ENCODE results near the gene BZW1.

Gene BZW1

DNA sequence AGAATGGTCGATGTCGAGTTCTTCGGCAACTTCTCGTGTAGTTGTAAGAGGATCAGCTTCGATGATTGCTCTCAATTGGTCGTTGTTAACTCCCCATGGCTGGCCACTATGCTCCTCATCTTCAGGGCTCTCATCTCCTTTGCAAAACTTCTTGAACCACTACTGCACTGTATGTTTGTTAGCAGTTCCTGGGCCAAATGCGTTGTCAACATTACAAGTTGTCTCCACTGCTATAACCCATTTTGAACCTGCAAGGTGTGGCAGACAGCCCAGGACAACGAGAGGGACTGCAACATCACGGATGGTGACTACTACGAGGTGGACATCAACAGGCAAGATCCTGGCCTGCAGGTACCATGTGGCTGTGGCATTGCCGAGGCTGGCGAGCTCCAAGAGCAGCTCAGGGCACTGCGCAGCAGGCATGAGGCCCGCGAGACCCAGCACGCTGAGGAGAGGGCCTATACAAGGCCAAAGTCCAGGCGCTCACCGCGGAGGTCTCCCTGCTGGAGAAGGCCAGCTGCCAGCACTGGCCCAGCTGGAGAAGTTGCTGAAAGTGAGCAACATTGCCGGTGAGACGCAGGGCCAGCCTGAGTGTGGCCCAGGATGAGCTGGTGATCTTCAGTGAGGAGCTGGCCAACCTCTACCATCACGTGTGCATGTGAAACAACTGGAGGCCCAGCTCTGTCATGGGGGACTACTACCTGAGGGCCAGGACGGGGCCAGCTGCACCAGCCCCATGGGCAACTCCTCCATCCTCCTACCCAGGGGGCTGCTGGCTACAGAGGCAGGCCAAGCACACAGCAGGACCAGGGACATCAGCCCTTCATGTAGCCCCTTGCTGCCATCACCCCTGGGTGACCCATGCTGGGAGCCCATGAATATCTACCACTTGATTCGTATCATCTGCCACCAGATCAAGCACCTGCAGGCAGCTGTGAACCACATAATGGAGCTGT is 32.6 kb downstream of the BZW1 start:
- DNase-seq: no peak

DNA sequence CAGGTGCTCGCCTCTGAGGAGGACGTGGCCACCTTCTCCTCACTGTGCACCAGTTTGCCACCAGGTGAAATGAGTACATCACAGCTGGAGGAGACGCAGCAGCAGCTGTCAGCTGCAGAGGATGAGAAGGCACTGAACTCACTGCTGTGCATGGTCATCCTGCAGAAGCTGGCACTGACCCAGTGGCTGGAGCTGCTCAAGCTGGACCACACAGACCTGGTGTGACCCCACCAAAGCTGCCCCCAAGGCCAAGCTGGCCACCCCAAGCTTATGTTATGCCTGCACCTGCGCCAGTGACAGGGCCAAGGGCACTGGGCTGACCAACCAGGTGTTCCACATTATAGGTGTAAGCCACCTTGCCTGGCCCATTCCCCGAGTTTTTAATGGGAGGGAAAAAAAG is 33.5 kb downstream of the BZW1 start:
- DNase-seq: no peak

DNA sequence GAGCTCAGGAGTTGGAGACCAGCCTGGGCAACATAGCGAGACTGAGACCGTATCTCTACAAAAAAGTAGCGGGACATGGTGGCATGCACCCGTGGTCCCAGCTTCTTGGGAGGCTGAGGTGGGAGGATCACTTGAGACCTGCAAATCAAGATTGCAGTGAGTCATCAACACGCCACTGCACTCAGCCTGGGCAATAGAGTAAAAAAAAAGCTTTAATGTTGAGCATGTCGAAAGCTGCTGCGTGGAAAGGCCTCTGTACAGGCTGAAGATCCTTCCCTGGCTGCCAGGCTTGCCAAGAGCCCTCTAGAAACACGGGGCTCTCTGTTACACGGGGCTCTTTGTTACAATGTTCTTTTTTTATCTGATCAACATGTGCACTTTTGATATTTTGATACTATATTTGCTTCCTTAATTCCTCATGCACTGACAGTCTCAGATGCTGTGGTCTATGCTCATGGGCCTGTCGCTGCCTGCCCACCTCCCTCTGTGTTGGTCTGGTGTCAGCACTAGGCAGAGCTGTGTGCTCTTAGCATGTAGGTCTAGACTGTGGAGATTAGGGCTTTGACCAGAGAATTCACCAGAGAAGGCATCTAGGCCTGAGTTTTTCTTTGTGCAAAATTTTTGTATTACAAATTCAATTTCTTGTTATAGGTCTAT is 34.1 kb downstream of the BZW1 start:
- DNase-seq: no peak

DNA sequence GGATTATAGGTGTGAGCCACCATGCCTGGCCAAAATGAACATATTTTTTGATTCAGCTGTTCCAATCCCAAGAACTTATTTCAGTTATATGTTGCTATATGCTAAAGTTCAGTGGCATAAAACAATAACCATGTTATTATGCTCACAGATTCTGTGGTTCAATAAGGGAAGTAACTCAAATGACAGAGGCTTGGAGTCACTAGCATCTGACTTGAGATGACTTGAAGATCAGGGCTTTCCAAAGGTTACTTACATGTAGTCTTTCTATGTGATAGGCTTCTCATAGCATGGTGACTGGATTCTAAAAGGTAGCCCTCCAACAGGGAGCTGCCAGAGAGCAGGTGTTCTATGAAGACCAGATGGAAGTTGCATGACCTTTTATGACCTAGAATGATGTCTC is 35.6 kb downstream of the BZW1 start:
- DNase-seq: no peak

DNA sequence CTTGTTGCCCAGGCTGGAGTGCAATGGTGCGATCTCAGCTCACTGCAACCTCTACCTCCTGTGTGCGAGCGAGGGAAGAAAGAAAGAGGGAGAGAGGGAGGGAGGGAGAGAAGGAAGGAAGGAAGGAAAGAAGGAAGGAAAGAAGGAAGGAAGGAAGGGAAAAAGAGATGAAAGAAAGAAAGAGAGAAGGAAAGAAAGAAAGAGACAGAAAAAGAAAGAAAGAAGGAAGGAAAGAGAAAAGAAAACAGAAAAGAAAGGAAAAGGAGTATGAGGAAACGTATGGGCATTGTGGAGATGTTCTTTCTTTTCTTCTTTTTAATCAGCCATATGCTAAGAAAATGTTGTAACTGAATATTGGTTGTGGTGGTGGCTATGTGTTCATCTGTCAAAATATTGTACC is 36.2 kb downstream of the BZW1 start:
- no peak for DNase-seq

DNA sequence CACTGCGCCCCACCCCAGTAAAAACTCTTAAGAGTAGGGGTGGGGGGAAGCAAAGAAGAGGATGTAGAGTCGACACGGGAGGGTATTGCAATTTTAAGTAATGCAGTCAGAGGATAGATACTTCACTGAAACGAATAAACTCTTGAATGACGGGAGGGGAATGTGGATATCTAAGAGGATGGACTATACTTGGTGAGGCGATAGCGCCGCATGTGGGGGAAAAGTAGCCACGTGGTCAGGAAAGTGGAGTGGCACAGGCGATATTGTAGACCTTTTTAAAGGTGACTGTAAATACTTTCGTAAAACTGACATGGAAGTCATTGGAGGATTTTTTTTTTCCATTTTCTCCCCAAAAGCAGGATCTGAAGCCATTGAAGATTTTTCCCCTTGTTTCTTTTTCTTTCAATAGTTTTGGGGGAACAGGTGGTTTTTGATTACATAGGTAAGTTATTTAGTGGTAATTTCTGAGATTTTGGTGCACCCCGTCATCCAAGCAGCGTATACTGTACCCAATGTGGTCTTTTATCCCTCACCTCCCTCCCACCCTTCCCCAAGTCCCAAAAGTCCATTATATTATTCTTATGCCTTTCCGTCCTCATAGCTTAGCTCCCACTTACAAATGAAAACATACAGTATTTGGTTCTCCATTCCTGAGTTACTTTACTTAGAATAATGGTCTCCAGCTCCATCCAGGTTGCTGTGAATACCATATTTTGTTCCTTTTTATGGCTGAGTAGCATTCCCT is 39.0 kb downstream of the BZW1 start:
- no peak for DNase-seq

DNA sequence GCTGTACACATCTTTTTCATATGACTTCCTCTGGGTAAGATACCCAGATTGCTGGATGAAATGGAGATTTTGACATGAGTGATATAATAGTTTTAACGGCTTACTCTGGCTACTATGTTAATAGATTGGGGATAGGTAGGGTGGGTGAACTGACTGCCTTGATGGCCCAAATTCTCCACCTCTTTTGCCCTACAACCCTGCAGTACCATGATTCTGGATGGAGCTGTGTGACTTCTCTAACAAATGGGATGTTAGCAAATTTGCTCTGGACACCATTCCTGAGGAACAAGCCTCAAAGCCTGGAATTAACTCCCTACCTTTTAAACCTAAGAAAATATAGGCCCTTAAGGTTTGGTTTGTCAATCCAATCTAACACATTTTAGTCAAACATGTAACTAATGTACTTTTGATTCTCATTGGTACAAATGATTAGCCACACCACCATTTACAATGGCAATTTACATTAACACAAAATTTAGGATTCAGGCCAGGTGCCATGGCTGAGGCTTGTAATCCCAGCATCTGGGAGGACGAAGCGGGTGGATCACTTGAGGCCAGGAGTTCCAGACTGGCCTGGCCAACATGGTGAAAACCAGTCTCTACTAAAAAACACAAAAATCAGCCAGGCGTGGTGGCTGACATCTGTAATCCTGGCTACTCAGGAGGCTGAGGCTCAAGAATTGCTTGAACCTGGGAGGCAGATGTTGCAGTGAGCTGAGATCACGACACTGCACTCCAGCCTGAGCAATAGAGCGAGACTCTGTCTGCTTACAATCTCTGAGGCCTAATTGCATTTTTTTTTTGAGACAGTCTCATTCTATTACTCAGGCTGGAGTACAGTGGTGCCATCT is 39.9 kb downstream of the BZW1 start:
- DNase-seq: no peak

DNA sequence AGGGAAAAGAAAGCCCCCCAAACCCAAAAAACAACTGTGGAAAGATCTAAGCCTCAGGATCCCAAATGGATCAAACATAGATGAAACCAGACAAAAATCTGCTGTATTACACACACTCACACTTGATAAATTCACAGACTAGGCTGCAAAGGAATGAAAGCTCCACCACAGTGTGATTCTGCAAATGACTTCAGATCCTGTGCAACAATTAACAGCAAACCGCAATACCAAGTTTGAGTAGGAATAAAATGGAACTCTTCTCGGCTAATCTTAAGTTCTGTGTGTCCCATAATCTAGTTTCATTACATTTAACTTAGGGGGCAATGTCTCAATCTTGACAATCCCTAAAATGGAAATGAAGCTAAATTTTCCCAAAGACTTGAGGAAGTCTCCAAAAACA is 40.9 kb downstream of the BZW1 start:
- DNase-seq: no peak

DNA sequence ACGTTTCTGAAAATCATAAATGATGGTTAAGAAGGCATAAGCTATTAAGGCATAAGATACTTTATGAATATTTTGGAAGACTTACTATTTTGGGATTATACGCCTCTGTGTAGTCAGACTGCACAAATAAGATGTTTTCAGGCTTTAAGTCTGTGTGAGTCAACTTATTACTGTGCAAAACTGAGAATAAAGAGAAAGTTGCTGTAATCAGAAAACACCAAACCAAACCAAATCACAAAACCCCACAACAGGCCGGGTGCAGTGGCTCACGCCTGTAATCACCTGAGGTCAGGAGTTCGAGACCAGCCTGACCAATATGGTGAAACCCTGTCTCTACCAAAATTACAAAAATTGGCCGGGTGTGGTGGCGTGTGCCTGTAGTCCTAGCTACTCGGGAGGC is 45.1 kb downstream of the BZW1 start:
- DNase-seq: no peak

DNA sequence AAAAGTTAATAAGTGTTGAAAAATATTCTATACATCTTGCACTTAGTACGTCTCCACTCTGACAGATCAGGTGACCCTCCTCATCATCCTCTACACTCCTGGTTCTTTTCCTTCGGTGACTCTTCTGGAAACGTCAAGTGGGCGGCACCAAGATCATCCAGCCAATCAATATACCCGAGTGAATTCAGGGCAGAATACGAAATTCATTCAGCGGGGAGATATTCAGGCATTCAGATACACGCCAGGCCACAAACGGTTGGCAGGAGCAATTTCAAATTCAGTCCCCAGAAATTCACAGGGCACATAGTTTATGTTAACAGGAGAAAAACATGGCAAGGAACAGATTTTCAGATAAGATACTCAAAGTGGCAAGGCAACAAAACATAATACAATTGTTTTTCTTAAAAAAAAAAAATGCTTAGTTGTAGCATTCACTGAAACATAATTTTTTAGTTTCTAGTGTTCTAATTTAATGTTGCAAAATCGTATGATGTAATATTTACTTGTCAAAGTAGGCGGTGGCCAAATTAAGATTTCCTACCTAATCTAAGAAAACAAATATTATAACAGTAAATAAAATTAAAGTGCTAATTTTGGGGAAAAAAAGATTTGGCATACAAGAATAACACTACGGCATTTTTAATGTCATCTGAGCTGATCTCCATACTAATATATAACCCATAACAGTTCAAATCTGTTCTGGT is 48.5 kb downstream of the BZW1 start:
- peak; percentile 8 for DNase-seq

DNA sequence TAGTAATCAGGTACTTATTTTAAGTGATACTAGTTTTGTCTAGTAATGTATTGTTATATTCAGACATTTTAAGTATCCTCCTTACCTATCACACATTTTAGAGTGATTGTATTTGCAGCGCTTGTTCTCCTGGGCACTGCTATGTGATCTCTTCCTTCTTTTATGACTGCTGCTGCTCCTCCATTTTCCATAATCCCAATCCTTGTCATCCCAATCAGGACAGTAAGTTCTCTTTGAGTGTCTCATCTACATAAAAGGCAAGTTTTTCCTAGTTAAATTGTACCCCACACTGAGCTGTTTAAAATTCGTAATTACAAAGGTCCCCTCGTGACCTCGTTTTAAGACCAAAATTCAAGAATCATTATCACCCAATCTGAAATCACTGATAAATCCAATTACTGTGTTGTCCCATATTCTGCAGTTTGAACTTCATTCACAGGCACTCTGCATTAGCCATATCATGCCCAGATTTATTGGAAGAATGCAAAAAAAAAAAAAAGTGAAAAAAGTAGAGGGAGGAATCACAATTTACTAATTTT is 50.0 kb downstream of the BZW1 start:
- no peak for DNase-seq

DNA sequence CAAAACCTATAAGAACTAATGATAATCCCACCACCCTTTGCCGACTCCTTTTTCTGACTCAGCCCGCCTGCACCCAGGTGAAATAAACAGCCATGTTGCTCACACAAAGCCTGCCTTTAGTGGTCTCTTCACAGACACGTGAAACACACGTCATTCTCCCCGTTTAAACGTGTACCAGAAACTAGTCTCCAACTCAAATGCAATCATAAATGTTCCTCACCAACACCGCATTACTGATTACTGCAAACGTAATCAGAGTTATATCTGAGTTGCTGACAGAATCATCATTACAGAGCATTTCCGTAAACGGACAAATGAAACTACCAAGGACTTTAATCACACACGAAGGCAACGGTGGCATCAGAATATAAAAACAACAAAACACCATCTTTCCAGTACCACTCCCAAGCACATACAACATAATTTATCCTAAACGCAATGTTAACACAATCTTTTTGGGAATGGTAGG is 50.9 kb downstream of the BZW1 start:
- peak; percentile 49 for DNase-seq

DNA sequence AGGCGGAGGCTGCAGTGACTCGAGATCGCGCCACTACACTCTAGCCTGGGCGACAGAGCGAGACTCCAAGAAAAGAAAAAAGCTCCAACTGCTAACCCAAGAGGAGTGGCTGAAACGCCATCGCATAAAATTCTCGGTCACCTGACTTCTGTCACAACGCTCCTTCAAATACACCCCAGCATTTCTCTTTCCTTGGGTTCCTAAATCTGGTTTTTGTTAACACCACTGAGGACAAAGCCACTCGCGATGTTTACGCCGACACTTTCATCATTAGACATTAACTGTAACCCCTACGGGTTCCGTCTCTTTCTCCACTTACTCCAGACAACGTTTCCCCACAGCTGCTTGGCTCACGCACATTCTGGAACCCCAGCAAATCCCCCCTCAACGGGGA is 52.1 kb downstream of the BZW1 start:
- DNase-seq: peak; percentile 48

DNA sequence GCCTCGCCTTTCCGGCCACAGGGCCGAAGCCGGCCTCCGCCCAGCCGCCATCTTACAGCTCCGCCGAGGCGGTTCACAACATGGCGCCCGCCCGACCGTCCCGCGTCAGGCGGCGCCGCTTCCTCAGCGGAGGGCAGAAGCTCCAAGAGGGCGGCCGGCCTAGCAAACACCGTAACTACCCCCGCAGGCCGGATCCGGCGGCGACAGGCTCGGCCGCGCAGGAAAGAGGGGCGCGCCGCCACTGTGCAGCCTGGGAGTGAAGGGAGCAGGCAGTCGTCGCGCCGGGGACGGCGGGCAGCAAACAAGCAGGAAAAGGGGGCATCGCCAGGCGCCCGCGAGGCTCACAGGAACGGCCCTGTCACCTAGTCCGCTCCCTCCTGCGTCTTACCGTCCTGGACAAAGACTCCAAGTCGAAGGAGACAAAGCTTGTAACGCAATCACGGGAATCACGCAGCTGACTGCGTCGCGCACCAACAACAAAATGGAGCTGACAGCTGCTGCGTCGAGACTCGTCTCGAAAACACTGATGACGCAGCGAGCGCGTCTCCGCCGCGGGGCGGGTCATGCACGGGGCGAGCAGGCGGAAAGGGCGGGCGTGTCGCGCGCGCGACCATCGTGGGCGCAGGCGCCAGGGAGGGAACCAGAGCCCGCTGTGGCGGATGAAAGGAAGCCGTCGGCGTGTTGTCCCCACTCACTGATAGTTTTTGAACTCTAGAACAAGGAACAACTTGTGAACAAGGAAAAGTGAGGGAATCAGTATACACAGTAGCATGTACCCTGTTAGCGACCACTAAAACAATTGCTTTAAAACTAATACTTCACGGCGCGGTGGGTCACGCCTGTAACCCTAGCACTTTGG is 52.7 kb downstream of the BZW1 start, which contains the start of gene CLK1:
CLK1 (minus strand) TSS at position 483 of the 859 bp plus-strand sequence. CDS start 2,796 bp downstream, outside the sequence.
- peak; percentile 62 for DNase-seq

DNA sequence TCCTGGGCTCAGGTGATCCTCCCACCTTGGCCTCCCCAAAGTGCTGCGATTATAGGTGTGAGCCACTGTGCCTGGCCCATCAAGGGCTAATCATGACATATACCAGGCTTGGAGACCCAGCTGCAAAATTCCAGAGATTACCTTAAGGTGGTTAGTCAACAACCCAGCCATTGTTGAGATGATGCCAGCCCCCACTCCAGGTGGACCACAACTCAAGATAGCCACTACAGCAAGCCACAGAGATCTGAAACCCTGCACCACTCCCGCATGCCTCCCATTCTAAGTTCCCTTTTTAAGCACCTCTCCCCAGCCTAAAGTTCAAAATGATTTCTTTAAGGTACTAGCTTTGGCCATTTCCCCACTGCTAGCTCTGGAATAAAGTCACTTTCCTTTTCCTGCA is 57.3 kb downstream of the BZW1 start:
- no peak for DNase-seq

DNA sequence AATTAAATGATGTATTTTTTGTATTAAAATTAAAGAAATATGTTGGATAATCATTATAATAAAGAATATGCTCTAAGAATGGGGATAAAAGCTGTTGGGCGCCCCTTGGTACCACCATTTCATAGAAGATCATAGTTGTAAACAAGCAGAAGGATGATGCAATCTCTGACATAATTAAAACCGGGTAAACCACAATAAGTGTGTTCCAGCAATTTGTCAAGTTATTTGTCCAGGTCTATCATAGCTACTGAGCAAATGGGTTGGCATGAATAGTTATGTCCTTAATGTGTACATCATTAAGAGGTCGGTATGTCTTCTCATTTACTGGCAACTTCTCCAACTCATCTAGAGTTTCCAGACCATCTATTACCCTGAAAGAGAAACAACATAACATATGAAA is 59.4 kb downstream of the BZW1 start:
- no peak for DNase-seq

DNA sequence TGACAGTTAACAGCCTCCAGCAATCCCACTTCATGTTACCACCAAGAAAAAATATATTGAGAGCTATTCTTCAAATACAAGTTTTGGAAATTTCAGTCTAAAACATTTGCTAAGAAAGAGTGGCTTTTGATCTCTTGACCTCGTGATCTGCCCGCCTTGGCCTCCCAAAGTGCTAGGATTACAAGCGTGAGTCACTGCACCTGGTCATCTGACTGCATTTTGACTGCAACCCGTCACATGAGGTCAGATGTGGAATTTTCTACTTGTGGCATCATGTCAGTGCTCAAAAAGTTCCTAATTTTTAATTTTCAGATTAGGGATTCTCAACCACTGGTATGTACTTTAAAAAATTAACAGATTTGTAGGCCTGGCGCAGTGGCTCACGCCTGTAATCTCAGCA is 61.9 kb downstream of the BZW1 start:
- no peak for DNase-seq

Measured in kidney glomerular epithelial cell (primary cell).